ENCODE data around the gene NPLOC4. TPM values are rescaled to one million over a fixed set of nuclear protein-coding genes. Genes with fewer than 3 reads are reported as not detected.
A peak's percentile ranks its signal among the peaks of the same experiment; 100 is the strongest.

Gene NPLOC4
- total RNA-seq, 1 experiment from 2014 or later, result 146 TPM

- Mint-ChIP-seq H3K4me1 (ENCODE audit: low read depth, unreplicated experiment) (peaks cover 25% of the 10 kb centered on the region), H3K27ac (ENCODE audit: unreplicated experiment) (no peak overlapping the region), H3K27me3 (ENCODE audit: unreplicated experiment) (no peaks in the 10 kb centered on the region), H3K9me3 (ENCODE audit: low read depth, unreplicated experiment) (no peaks in the 10 kb centered on the region), H3K36me3 (ENCODE audit: insufficient read depth, unreplicated experiment) (peaks cover 78% of the 10 kb centered on the region), H3K4me3 (ENCODE audit: low read depth, unreplicated experiment) (no peak overlapping the region)
- BruUV-seq (replicated peaks), result no TSS peak
- DNase-seq, result no peak
- intact Hi-C loops (cut with micrococcal nuclease; ENCODE audit: unreplicated experiment), result no loop called here
- TF ChIP-seq CTCF (IDR thresholded peaks at IDR 0.05; ENCODE audit: unreplicated experiment), result no peak
- CTCF ChIA-PET, result interaction anchor here (0.6 kb wide), 1 partner anchor 1633 kb away, joined by 3 read pairs; no protein-coding TSS in a partner anchor
Observed at GRCh38 chr17:81581758-81582157, 55.2 kb downstream of the NPLOC4 start.

GRCh38 chr17:81580481-81580880 is 56.4 kb downstream of the NPLOC4 start:
- no peaks in the 10 kb centered on the region for H3K27me3 Mint-ChIP-seq (ENCODE audit: unreplicated experiment)
- no peak for TF ChIP-seq CTCF (IDR thresholded peaks at IDR 0.05; ENCODE audit: unreplicated experiment)
- peaks cover 79% of the 10 kb centered on the region for H3K36me3 Mint-ChIP-seq (ENCODE audit: insufficient read depth, unreplicated experiment)
- CTCF ChIA-PET, result no interaction called here
- BruUV-seq (replicated peaks), result no TSS peak
- peaks cover 38% of the 10 kb centered on the region for H3K4me1 Mint-ChIP-seq (ENCODE audit: low read depth, unreplicated experiment)
- DNase-seq, result no peak
- H3K4me3 Mint-ChIP-seq (ENCODE audit: low read depth, unreplicated experiment), result no peak overlapping the region
- no peak overlapping the region for H3K27ac Mint-ChIP-seq (ENCODE audit: unreplicated experiment)
- H3K9me3 Mint-ChIP-seq (ENCODE audit: low read depth, unreplicated experiment), result no peaks in the 10 kb centered on the region
- intact Hi-C loops (cut with micrococcal nuclease; ENCODE audit: unreplicated experiment), result no loop called here

- H3K4me1 Mint-ChIP-seq (ENCODE audit: low read depth, unreplicated experiment), result peaks cover 39% of the 10 kb centered on the region
- H3K36me3 Mint-ChIP-seq (ENCODE audit: insufficient read depth, unreplicated experiment), result peaks cover 79% of the 10 kb centered on the region
- no peak for TF ChIP-seq CTCF (IDR thresholded peaks at IDR 0.05; ENCODE audit: unreplicated experiment)
- CTCF ChIA-PET, result no interaction called here
- no peak for DNase-seq
- no TSS peak for BruUV-seq (replicated peaks)
- peak overlapping the region; percentile 58 for H3K27ac Mint-ChIP-seq (ENCODE audit: unreplicated experiment)
- H3K4me3 Mint-ChIP-seq (ENCODE audit: low read depth, unreplicated experiment), result no peak overlapping the region
- intact Hi-C loops (cut with micrococcal nuclease; ENCODE audit: unreplicated experiment), result no loop called here
- H3K9me3 Mint-ChIP-seq (ENCODE audit: low read depth, unreplicated experiment), result no peaks in the 10 kb centered on the region
- H3K27me3 Mint-ChIP-seq (ENCODE audit: unreplicated experiment), result no peaks in the 10 kb centered on the region
Observed at GRCh38 chr17:81579821-81580321, 57.0 kb downstream of the NPLOC4 start.

GRCh38 chr17:81579298-81579697 is 57.6 kb downstream of the NPLOC4 start:
- H3K27me3 Mint-ChIP-seq (ENCODE audit: unreplicated experiment), result no peaks in the 10 kb centered on the region
- TF ChIP-seq CTCF (IDR thresholded peaks at IDR 0.05; ENCODE audit: unreplicated experiment), result no peak
- peaks cover 39% of the 10 kb centered on the region for H3K4me1 Mint-ChIP-seq (ENCODE audit: low read depth, unreplicated experiment)
- DNase-seq, result no peak
- BruUV-seq (replicated peaks), result no TSS peak
- intact Hi-C loops (cut with micrococcal nuclease; ENCODE audit: unreplicated experiment), result no loop called here
- CTCF ChIA-PET, result interaction anchor here (0.5 kb wide), 1 partner anchor 35 kb away, joined by 5 read pairs; no protein-coding TSS in a partner anchor
- H3K9me3 Mint-ChIP-seq (ENCODE audit: low read depth, unreplicated experiment), result no peaks in the 10 kb centered on the region
- H3K27ac Mint-ChIP-seq (ENCODE audit: unreplicated experiment), result peak overlapping the region; percentile 58
- peaks cover 79% of the 10 kb centered on the region for H3K36me3 Mint-ChIP-seq (ENCODE audit: insufficient read depth, unreplicated experiment)
- H3K4me3 Mint-ChIP-seq (ENCODE audit: low read depth, unreplicated experiment), result no peak overlapping the region
